Stimulated activated CD4-positive, alpha-beta T cell treated with anti-CD3 and anti-CD28 coated beads, Interleukin-2, amount 100 ng/mL, for 24 hours (primary cell): Measurements from ENCODE around the gene TCF7L2.

ENCODE experiments used
- DNase-seq, 2 donors: peaks; one replicate each; pipeline ENCODE4 v3.0.0-alpha.2; 2020

Gene TCF7L2

GRCh38 chr10:113068178-113068890 is 118.3 kb downstream of the TCF7L2 start:
- DNase-seq: no peak

- DNase-seq: no peak
These were observed 119.5 kb downstream of the TCF7L2 start for GRCh38 chr10:113069595-113069994.

- DNase-seq: no peak
These were observed 121.4 kb downstream of the TCF7L2 start for GRCh38 chr10:113071446-113071845.

GRCh38 chr10:113073549-113074189 is 123.6 kb downstream of the TCF7L2 start:
- DNase-seq: no peak

- no peak for DNase-seq
These were observed 126.9 kb downstream of the TCF7L2 start for GRCh38 chr10:113076949-113077348.

DNA sequence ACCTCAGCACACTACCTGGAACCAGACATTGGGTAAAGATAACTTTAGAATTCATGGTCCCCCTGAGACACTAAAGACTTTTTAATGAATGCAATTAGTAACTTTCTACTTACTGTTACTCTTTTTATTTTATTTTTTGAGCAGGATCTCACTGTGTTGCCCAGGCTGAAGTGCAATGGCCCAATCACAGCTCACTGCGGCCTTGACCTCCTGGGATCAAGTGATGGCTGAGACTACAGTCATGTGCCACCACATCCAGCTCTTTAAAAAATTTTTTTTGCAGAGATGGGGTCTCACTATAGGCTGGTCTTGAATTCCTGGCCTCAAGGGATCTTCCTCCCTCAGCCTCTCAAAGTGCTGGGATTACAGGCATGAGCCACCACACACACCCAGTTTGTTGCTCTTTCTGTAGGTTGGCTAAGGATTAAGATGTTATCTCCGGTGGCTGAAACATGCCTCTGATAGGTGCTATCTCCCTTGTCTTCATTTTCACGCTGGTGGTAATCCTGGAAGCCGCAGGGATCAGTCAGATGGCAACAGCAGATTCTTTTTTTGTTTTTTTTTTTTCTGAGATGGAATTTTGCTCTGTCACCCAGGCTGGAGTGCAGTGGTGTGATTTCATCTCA is 128.3 kb downstream of the TCF7L2 start:
- no peak for DNase-seq

- DNase-seq: no peak
These were observed 130.2 kb downstream of the TCF7L2 start for GRCh38 chr10:113080061-113080924.

GRCh38 chr10:113080925-113081229 is 130.8 kb downstream of the TCF7L2 start:
- no peak for DNase-seq

DNA sequence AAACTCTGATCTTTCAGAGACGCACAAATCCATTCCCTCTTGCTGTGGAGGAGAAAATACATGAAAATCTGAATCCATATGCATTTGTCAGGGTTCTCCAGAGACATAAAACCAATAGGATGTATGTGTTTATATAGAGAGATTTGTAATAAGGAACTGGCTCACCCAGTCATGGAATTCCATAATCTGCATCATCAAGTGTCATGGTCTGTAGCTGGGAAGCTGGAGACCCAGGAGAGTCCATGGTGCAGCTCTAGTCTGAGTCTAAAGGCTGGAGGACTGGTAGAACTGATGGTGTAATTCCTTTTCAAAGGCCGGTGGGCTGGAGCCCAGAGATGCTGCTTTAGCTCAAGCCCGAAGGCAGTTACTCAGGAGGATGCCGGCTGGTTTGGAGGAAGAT is 134.0 kb downstream of the TCF7L2 start:
- no peak for DNase-seq

DNA sequence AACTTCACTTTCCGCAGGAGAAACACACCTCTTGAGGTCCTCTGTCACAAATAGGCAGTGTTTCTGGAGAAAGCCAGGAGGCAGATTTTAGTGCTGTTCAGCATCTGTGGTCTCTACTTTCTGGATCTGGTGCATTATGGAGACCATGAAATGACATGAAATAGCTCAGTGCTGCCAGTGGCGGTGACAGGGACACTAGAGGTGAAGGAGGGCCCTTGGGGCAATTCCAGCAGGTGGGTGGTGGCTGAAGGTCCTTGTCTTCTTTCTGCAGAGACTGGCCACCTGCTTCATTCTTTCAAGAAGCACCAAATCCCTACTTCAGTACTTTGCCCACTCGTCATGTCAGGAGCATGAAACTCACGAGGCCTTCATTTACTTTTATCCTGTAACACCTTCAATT is 135.7 kb downstream of the TCF7L2 start:
- DNase-seq: no peak

- DNase-seq: no peak
These were observed 136.2 kb downstream of the TCF7L2 start for GRCh38 chr10:113086282-113086681.

- DNase-seq: no peak
These were observed 137.3 kb downstream of the TCF7L2 start for GRCh38 chr10:113087165-113088029.

DNA sequence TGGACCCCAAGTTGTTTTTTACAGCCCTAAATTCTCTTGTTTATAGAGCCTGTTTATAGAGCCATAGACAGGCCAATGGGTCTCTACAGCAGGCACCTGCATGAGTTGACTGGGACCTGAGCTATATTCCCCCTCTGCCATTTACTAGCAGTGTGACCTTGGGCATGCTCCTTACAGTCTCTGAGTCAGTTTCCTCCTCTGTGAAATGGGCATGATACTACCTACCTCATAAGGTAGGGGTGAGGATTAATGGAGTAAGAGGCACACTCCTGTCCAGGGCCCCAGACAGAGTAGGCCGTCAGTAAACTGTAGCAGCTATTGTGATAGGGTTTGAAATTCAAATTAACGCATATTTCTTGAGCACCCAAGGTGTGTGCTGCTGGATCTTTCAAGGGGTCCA is 138.1 kb downstream of the TCF7L2 start:
- DNase-seq: no peak

DNA sequence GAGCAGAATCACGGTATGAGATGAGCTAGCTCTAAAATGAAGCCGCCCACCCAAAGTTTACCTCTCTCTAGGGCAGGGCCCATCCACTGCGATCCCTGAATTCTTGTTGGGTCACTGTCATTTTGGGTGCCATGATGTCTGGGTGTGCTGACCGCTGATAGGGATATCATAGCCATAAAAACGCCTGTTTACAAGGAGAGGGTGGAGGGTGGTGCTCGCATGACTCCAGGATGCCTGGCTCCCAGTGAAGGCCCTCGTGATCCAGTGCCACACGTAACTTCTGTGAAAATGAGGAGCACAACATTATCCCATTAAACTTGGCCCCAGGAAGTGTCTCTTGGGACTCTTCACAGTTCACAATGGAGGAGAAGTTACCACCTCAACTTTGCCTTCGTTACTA is 139.5 kb downstream of the TCF7L2 start:
- DNase-seq: no peak

GRCh38 chr10:113091920-113092319 is 141.9 kb downstream of the TCF7L2 start:
- no peak for DNase-seq

- no peak for DNase-seq
These were observed 143.4 kb downstream of the TCF7L2 start for GRCh38 chr10:113093188-113094113.

DNA sequence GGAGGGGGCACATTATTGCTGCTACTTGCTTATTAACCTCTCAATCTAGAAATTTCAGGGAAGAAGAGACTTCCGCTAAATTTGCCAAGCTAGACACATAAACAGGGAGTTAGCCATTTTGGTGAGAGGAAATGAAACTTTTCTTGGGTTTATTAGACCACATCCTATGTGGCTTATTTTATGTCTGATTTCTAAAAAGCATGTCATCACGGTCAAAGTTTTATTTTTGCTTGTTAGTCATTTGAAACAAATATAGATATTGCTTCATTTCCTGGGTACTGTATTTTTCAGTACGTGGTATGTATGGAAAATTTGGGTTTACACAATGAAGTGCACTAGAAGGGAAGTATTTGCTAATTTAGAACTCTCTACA is 144.1 kb downstream of the TCF7L2 start:
- DNase-seq: no peak

DNA sequence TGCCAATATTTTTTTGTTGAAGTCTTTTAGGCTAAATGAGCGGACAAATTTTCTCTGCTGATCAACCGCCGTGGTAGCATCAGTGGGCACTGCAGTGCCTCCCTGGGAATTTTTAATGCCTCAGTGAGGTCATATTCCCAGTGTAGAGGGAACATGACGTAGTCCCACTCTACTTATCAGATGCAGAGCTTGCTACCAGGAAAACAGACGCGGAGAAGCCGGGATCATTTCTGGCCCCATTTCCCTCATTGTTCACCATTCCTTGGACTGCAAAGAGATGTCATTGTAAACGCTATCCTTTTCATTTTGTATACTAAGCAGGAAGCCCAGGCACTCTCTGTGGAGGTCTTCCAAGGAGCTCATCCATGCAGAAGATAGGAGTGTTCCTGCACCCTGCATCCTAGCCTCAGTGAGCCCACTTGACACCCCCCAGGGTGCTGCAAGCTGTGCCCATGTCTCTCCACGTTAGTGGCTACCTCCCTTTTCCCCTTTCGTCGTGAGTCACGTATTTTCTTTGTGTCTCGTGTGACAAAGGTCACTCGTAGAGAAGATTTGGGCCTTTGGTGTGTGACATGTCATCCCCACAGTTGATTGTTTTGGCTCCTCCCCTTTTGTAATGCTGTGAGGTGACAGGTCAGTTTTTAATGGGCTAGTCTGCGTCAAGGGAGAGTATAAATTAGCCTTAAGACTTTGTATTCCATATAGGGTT is 145.5 kb downstream of the TCF7L2 start:
- no peak for DNase-seq

GRCh38 chr10:113096128-113096996 is 146.3 kb downstream of the TCF7L2 start:
- DNase-seq: no peak

DNA sequence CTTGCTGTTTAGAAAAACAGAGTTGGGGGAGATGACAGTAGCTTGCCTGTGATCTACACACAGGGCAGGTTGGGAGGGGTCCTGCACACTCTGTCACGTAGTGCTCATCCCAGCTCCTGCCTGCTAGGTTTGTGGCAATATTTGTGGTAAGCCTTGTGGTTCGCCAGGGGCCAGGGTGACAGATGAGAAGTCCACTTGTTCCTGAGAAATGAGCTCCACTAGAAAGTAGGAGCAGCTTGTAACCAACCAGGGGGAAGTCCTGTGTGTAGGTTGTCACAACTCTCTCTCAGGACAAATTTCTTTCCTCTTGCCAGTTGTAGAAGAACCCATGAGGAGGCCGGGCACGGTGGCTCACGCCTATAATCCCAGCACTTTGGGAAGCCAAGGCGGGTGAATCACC is 147.0 kb downstream of the TCF7L2 start:
- no peak for DNase-seq
